WTC11 (cell line): Measurements from ENCODE around the gene ITPR2.

Experiments used
- ATF6 ChIP-seq: sonication (generic); formaldehyde crosslinking; IDR thresholded peaks from 2 replicates; pipeline ENCODE4 v1.8.1; 2023; ENCODE audit warnings: mild to moderate bottlenecking, missing genetic modification reagents
- CREB1 ChIP-seq: sonication (generic); formaldehyde crosslinking; IDR thresholded peaks from 2 replicates; pipeline ENCODE4 v1.8.0; 2023; ENCODE audit warnings: mild to moderate bottlenecking, missing genetic modification reagents
- CREM ChIP-seq: sonication (generic); formaldehyde crosslinking; IDR thresholded peaks from 2 replicates; pipeline ENCODE4 v1.8.1; 2022; ENCODE audit warnings: mild to moderate bottlenecking, missing genetic modification reagents, moderate library complexity
- CTCF ChIP-seq: fragments of 200-600 bp; IDR thresholded peaks from 2 replicates; pipeline ENCODE4 v1.8.0; 2022; ENCODE audit warnings: antibody characterized with exemption
- ELF4 ChIP-seq: sonication (generic); formaldehyde crosslinking; IDR thresholded peaks from 2 replicates; pipeline ENCODE4 v1.8.1; 2022; ENCODE audit warnings: low read depth, mild to moderate bottlenecking, moderate library complexity, missing genetic modification reagents
- ETV6 ChIP-seq: sonication (generic); formaldehyde crosslinking; IDR thresholded peaks from 2 replicates; pipeline ENCODE4 v1.8.1; 2022; ENCODE audit warnings: mild to moderate bottlenecking, missing genetic modification reagents
- KAT7 ChIP-seq: sonication (generic); formaldehyde crosslinking; IDR thresholded peaks from 2 replicates; pipeline ENCODE4 v1.8.1; 2023; ENCODE audit warnings: missing genetic modification reagents, mild to moderate bottlenecking, borderline replicate concordance
- MAX ChIP-seq: sonication (generic); formaldehyde crosslinking; IDR thresholded peaks from 2 replicates; pipeline ENCODE4 v1.8.0; 2022; ENCODE audit warnings: mild to moderate bottlenecking, missing genetic modification reagents
- NR3C1 ChIP-seq: sonication (generic); formaldehyde crosslinking; conservative IDR thresholded peaks from 2 replicates; pipeline ENCODE4 v1.8.1; 2023; ENCODE audit warnings: low read depth, mild to moderate bottlenecking, missing genetic modification reagents
- RORB ChIP-seq: fragments of 250-450 bp; sonication (Bioruptor Pico); IDR thresholded peaks from 2 replicates; pipeline ENCODE4 v1.9.0; 2021; ENCODE audit warnings: mild to moderate bottlenecking
- SP1 ChIP-seq: sonication (generic); formaldehyde crosslinking; conservative IDR thresholded peaks from 2 replicates; pipeline ENCODE4 v1.8.1; 2022; ENCODE audit warnings: missing genetic modification reagents
- TP53 ChIP-seq: sonication (generic); formaldehyde crosslinking; IDR thresholded peaks from 2 replicates; pipeline ENCODE4 v1.8.1; 2023; ENCODE audit warnings: mild to moderate bottlenecking, missing genetic modification reagents

GRCh38 chr12:26783131-26783526 lies 49.9 kb downstream of the ITPR2 start:
- TF ChIP-seq MAX (CRISPR knock-in tag) (no peak), CTCF (no peak), ATF6 (no peak), NR3C1 (CRISPR knock-in tag) (no peak), SP1 (CRISPR knock-in tag) (no peak), ELF4 (CRISPR knock-in tag) (no peak), TP53 (CRISPR knock-in tag) (no peak), CREB1 (no peak), RORB (CRISPR knock-in tag) (no peak), KAT7 (CRISPR knock-in tag) (no peak), CREM (CRISPR knock-in tag) (no peak), ETV6 (CRISPR knock-in tag) (no peak)
